GM19239 (cell line): Measurements from ENCODE around the gene SOWAHA.
A peak's percentile ranks its signal among the peaks of the same experiment; 100 is the strongest.
"Not testable (repeated sequence)": the region's sequence is repeated elsewhere in the genome, so short reads cannot be mapped to it uniquely, and the experiment has no call there.

Source experiments
- DNase-seq: peaks from one replicate; pipeline ENCODE4 v3.0.0; 2011; ENCODE audit warnings: low spot score; ENCODE audit not compliant: insufficient read length
- FAIRE-seq: peaks from 2 replicates; lab custom pipeline; 2011; peaks lifted over from hg19 to GRCh38; lab: Jason Lieb, UNC

The SOWAHA gene

GRCh38 chr5:132805872-132806271, 7.2 kb upstream of the SOWAHA start:
- not testable (repeated sequence) for DNase-seq, FAIRE-seq

- FAIRE-seq, DNase-seq: not testable (repeated sequence)
Measured at GRCh38 chr5:132806804-132807162, 6.3 kb upstream of the SOWAHA start.

- no peak for FAIRE-seq
- DNase-seq = no peak
Measured at GRCh38 chr5:132807163-132807838, 5.8 kb upstream of the SOWAHA start.

- DNase-seq = no peak
- FAIRE-seq = no peak
Measured at GRCh38 chr5:132808448-132808847, 4.7 kb upstream of the SOWAHA start.

GRCh38 chr5:132808866-132809265, 4.2 kb upstream of the SOWAHA start:
- DNase-seq (no peak), FAIRE-seq (no peak)

- DNase-seq (no peak), FAIRE-seq (no peak)
Measured at GRCh38 chr5:132810605-132811004, 2.5 kb upstream of the SOWAHA start.

GRCh38 chr5:132812123-132812765, 858 bp upstream of the SOWAHA start:
- DNase-seq (no peak), FAIRE-seq (no peak)

GRCh38 chr5:132813599-132814502, 749 bp downstream of the SOWAHA start:
- FAIRE-seq (no peak), DNase-seq (no peak)

GRCh38 chr5:132814503-132815294, 1.6 kb downstream of the SOWAHA start:
- DNase-seq = no peak

GRCh38 chr5:132815454-132815853, 2.4 kb downstream of the SOWAHA start:
- FAIRE-seq = no peak

More at GRCh38 chr5:132814503-132815294, 1.6 kb downstream of the SOWAHA start:
- FAIRE-seq = no peak

GRCh38 chr5:132816083-132816482, 3.0 kb downstream of the SOWAHA start:
- no peak for DNase-seq
- FAIRE-seq = no peak

More at GRCh38 chr5:132815454-132815853, 2.4 kb downstream of the SOWAHA start:
- no peak for DNase-seq

GRCh38 chr5:132816554-132816953, 3.5 kb downstream of the SOWAHA start:
- DNase-seq (no peak), FAIRE-seq (no peak)

- FAIRE-seq = no peak
- DNase-seq = no peak
Measured at GRCh38 chr5:132817011-132817410, 3.9 kb downstream of the SOWAHA start.

- FAIRE-seq = no peak
- no peak for DNase-seq
Measured at GRCh38 chr5:132819468-132819867, 6.4 kb downstream of the SOWAHA start.

- peak; percentile 97 for DNase-seq
- peak; percentile 100 for FAIRE-seq
Measured at GRCh38 chr5:132820162-132820754, 7.2 kb downstream of the SOWAHA start.

GRCh38 chr5:132821350-132821749, 8.2 kb downstream of the SOWAHA start:
- DNase-seq (no peak), FAIRE-seq (no peak)

GRCh38 chr5:132821791-132822190, 8.7 kb downstream of the SOWAHA start:
- no peak for FAIRE-seq

GRCh38 chr5:132822650-132823480, 9.8 kb downstream of the SOWAHA start:
- FAIRE-seq (no peak), DNase-seq (no peak)

More at GRCh38 chr5:132821791-132822190, 8.7 kb downstream of the SOWAHA start:
- DNase-seq = no peak
